WTC11 (cell line): Measurements from ENCODE around the gene TNFRSF13B. TPM values are rescaled to one million over a fixed set of nuclear protein-coding genes. Genes with fewer than 3 reads are reported as not detected.

Experiments used
- ATAC-seq: fragments of 200-7000 bp; cut with Tn5 transposase; 2 replicates; pipeline ENCODE4 v1.10.0; 2021; ENCODE audit warnings: mild to moderate bottlenecking, moderate library complexity
- CTCF ChIA-PET: fragments of 300-600 bp; sonication (Branson Sonifier 250); formaldehyde crosslinking; loops from one replicate; lab custom pipeline; 2021; ENCODE audit warnings: antibody characterized with exemption; lab: Charles Lee
- POLR2A ChIA-PET: fragments of 350-600 bp; sonication (Branson Sonifier 250); formaldehyde crosslinking; loops from one replicate; lab custom pipeline; 2021; ENCODE audit warnings: antibody characterized with exemption; lab: Charles Lee
- DNase-seq: peaks from one replicate; pipeline ENCODE4 v3.0.0; 2021; ENCODE audit warnings: low spot score
- H3K27ac Mint-ChIP-seq: 2 replicates; pipeline ENCODE4 v1.8.0; 2021; ENCODE audit warnings: mixed read lengths
- H3K27me3 Mint-ChIP-seq: 2 replicates; pipeline ENCODE4 v1.8.0; 2021; ENCODE audit warnings: low read depth, mild to moderate bottlenecking, moderate library complexity, mixed read lengths
- H3K36me3 Mint-ChIP-seq: 2 replicates; pipeline ENCODE4 v1.8.0; 2021; ENCODE audit warnings: mixed read lengths
- H3K4me1 Mint-ChIP-seq: 2 replicates; pipeline ENCODE4 v1.8.0; 2022; ENCODE audit warnings: mixed read lengths
- H3K4me3 Mint-ChIP-seq: 2 replicates; pipeline ENCODE4 v1.8.0; 2021; ENCODE audit warnings: mild to moderate bottlenecking, moderate library complexity, mixed read lengths
- H3K9me3 Mint-ChIP-seq: 2 replicates; pipeline ENCODE4 v1.8.0; 2021; ENCODE audit warnings: mixed read lengths
- ATF1 ChIP-seq: sonication (generic); formaldehyde crosslinking; IDR thresholded peaks from 2 replicates; pipeline ENCODE4 v1.8.1; 2023; ENCODE audit warnings: mild to moderate bottlenecking, moderate library complexity, missing genetic modification reagents
- CBFB ChIP-seq: sonication (generic); formaldehyde crosslinking; IDR thresholded peaks from 2 replicates; pipeline ENCODE4 v1.8.1; 2022; ENCODE audit warnings: mild to moderate bottlenecking, low read depth, missing genetic modification reagents
- ESRRA ChIP-seq: sonication (generic); formaldehyde crosslinking; IDR thresholded peaks from 2 replicates; pipeline ENCODE4 v1.8.1; 2022; ENCODE audit warnings: mild to moderate bottlenecking, missing genetic modification reagents, borderline replicate concordance
- FOXP1 ChIP-seq: sonication (generic); formaldehyde crosslinking; IDR thresholded peaks from 2 replicates; pipeline ENCODE4 v1.8.0; 2022; ENCODE audit warnings: missing genetic modification reagents, mild to moderate bottlenecking, moderate library complexity, borderline replicate concordance
- GRHL2 ChIP-seq: fragments of 250-450 bp; sonication (Bioruptor Pico); IDR thresholded peaks from 2 replicates; pipeline ENCODE4 v1.8.0; 2022; ENCODE audit warnings: mild to moderate bottlenecking, moderate library complexity; ENCODE audit not compliant: insufficient replicate concordance, severe bottlenecking
- KAT7 ChIP-seq: sonication (generic); formaldehyde crosslinking; IDR thresholded peaks from 2 replicates; pipeline ENCODE4 v1.8.1; 2023; ENCODE audit warnings: missing genetic modification reagents, mild to moderate bottlenecking, borderline replicate concordance
- NFATC4 ChIP-seq: fragments of 250-450 bp; sonication (Bioruptor Pico); IDR thresholded peaks from 2 replicates; pipeline ENCODE4 v1.9.0; 2021; ENCODE audit warnings: mild to moderate bottlenecking
- NFYB ChIP-seq: sonication (generic); formaldehyde crosslinking; conservative IDR thresholded peaks from 2 replicates; pipeline ENCODE4 v1.8.0; 2022; ENCODE audit warnings: low read depth, missing genetic modification reagents
- OVOL2 ChIP-seq: fragments of 250-450 bp; sonication (Bioruptor Pico); IDR thresholded peaks from 2 replicates; pipeline ENCODE4 v1.9.0; 2021; ENCODE audit warnings: mild to moderate bottlenecking, borderline replicate concordance
- RORB ChIP-seq: fragments of 250-450 bp; sonication (Bioruptor Pico); IDR thresholded peaks from 2 replicates; pipeline ENCODE4 v1.9.0; 2021; ENCODE audit warnings: mild to moderate bottlenecking
- TEAD4 ChIP-seq: sonication (generic); formaldehyde crosslinking; IDR thresholded peaks from 2 replicates; pipeline ENCODE4 v1.8.0; 2022; ENCODE audit warnings: mild to moderate bottlenecking, missing genetic modification reagents
- ZNF138 ChIP-seq: sonication (generic); formaldehyde crosslinking; conservative IDR thresholded peaks from 2 replicates; pipeline ENCODE4 v1.8.1; 2022; ENCODE audit warnings: mild to moderate bottlenecking, moderate library complexity, missing genetic modification reagents
- ZNF232 ChIP-seq: sonication (generic); formaldehyde crosslinking; IDR thresholded peaks from 2 replicates; pipeline ENCODE4 v1.8.0; 2022; ENCODE audit warnings: mild to moderate bottlenecking, missing genetic modification reagents
- ZNF416 ChIP-seq: fragments of 250-450 bp; sonication (Bioruptor Pico); IDR thresholded peaks from 2 replicates; pipeline ENCODE4 v1.9.0; 2021; ENCODE audit warnings: mild to moderate bottlenecking, inconsistent platforms
- ZNF671 ChIP-seq: fragments of 250-450 bp; sonication (Bioruptor Pico); IDR thresholded peaks from 2 replicates; pipeline ENCODE4 v1.8.0; 2021; ENCODE audit warnings: mild to moderate bottlenecking
- total RNA-seq: library from RNA; stranded (reverse); gene quantifications from 3 replicates; pipeline ENCODE4 v1.2.3, GENCODE V29; 2021
- TF ChIP-seq, protein P1 (sequence below): sonication (generic); formaldehyde crosslinking; IDR thresholded peaks from 2 replicates; pipeline ENCODE4 v1.8.0; 2022; ENCODE audit warnings: mild to moderate bottlenecking, missing genetic modification reagents
- TF ChIP-seq, protein P2 (sequence below): sonication (generic); formaldehyde crosslinking; IDR thresholded peaks from 2 replicates; pipeline ENCODE4 v1.8.1; 2022; ENCODE audit warnings: mild to moderate bottlenecking, missing genetic modification reagents, moderate library complexity, borderline replicate concordance
- TF ChIP-seq, protein P3 (sequence below): sonication (generic); formaldehyde crosslinking; IDR thresholded peaks from 2 replicates; pipeline ENCODE4 v1.8.0; 2023; ENCODE audit warnings: missing genetic modification reagents, mild to moderate bottlenecking, borderline replicate concordance
- TF ChIP-seq, protein P4 (sequence below): sonication (generic); formaldehyde crosslinking; IDR thresholded peaks from 2 replicates; pipeline ENCODE4 v1.8.1; 2023; ENCODE audit warnings: mild to moderate bottlenecking, missing genetic modification reagents, moderate library complexity
- TF ChIP-seq, protein P5 (sequence below): fragments of 250-450 bp; sonication (Bioruptor Pico); IDR thresholded peaks from 2 replicates; pipeline ENCODE4 v1.9.0; 2021; ENCODE audit warnings: moderate library complexity, mild to moderate bottlenecking, inconsistent platforms, borderline replicate concordance

TNFRSF13B gene
- total RNA-seq, 1 experiment from 2014 or later = not detected

DNA sequence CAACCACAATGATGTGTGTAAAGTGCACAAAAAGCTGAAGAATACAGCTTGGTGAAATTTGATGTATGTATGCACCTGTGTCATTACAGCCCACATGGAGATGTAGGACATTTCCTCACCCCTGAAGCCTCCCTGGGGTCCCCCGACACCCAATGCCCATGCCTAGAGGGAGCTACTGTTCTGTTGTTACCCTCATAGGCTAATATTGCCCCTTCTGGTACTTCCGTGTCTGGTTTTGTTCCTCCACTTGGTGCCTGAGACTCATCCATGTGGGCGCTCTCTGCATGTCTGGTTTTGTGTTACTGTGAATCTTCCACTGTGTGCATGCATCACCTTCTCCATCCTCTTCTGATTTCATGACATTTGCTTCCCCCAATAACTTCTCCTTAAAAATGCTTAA is 18.6 kb downstream of the TNFRSF13B start:
- CTCF ChIA-PET = no interaction called here
- TF ChIP-seq ZNF138 (CRISPR knock-in tag) (no peak), CBFB (CRISPR knock-in tag) (no peak), OVOL2 (no peak), ZNF232 (no peak)
- TF ChIP-seq, protein P1, sequence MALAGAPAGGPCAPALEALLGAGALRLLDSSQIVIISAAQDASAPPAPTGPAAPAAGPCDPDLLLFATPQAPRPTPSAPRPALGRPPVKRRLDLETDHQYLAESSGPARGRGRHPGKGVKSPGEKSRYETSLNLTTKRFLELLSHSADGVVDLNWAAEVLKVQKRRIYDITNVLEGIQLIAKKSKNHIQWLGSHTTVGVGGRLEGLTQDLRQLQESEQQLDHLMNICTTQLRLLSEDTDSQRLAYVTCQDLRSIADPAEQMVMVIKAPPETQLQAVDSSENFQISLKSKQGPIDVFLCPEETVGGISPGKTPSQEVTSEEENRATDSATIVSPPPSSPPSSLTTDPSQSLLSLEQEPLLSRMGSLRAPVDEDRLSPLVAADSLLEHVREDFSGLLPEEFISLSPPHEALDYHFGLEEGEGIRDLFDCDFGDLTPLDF (CRISPR knock-in tag) = no peak
- TF ChIP-seq, protein P2, sequence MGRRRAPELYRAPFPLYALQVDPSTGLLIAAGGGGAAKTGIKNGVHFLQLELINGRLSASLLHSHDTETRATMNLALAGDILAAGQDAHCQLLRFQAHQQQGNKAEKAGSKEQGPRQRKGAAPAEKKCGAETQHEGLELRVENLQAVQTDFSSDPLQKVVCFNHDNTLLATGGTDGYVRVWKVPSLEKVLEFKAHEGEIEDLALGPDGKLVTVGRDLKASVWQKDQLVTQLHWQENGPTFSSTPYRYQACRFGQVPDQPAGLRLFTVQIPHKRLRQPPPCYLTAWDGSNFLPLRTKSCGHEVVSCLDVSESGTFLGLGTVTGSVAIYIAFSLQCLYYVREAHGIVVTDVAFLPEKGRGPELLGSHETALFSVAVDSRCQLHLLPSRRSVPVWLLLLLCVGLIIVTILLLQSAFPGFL (CRISPR knock-in tag) = no peak
- no peak overlapping the region for H3K4me3 Mint-ChIP-seq
- POLR2A ChIA-PET = no interaction called here
- H3K36me3 Mint-ChIP-seq = peaks cover 7% of the 10 kb centered on the region
- H3K4me1 Mint-ChIP-seq = no peaks in the 10 kb centered on the region
- H3K9me3 Mint-ChIP-seq = peaks cover 10% of the 10 kb centered on the region
- H3K27ac Mint-ChIP-seq = no peak overlapping the region
- DNase-seq (no peak), ATAC-seq (no peak)
- peaks cover 3% of the 10 kb centered on the region for H3K27me3 Mint-ChIP-seq

DNA sequence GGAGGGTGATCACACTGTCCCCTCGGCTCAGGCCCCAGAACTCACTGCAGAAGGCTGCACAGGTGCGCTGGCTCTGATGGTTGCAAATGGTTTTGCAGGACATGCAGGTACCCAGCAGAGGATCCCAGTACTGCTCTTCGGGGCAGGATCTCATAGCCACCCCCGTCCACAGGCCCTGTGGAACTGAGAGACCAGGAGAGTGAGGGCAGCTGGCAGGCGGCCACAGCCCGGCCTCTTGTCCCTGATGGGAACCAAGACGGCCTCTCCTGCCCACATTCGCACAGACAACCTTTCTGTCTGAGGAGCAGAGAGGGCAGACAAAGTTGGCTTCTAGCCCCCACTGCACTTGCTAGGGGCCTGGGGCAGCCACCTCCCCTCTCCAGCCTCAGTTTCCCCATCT is 19.5 kb downstream of the TNFRSF13B start:
- ChIA-PET CTCF (no interaction called here), POLR2A (no interaction called here)
- no peaks in the 10 kb centered on the region; the same call in none of the 2 replicates for H3K4me1 Mint-ChIP-seq
- DNase-seq (no peak), ATAC-seq (no peak)
- H3K27ac Mint-ChIP-seq = no peak overlapping the region
- peaks cover 3% of the 10 kb centered on the region for H3K27me3 Mint-ChIP-seq
- TF ChIP-seq OVOL2 = no peak
- no peak overlapping the region for H3K4me3 Mint-ChIP-seq
- H3K36me3 Mint-ChIP-seq = peaks cover 7% of the 10 kb centered on the region
- peaks cover 17% of the 10 kb centered on the region for H3K9me3 Mint-ChIP-seq

DNA sequence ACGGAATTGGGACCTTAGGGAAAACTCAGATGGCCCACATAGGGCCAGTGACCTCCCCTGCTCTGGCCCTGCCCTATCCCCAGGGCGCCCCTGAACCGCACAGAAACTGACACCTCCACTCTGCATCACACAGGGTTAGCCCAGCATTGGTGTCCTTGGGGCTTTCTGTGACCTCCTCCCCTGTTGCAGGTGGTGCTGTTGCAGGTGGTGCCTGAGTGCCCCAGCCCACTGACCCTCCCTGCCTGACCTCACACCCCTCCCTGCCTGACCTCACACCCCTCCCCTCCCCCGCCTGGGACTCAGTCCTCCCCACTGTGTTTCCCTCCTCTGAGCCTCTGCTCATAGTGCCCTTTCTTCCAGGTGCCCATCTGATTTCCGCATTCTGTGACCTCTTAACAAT is 21.4 kb downstream of the TNFRSF13B start:
- no peak overlapping the region for H3K4me3 Mint-ChIP-seq
- TF ChIP-seq TEAD4 (CRISPR knock-in tag) (no peak), RORB (CRISPR knock-in tag) (no peak), KAT7 (CRISPR knock-in tag) (no peak), ZNF416 (CRISPR knock-in tag) (no peak), FOXP1 (CRISPR knock-in tag) (no peak), GRHL2 (CRISPR knock-in tag) (no peak), NFYB (CRISPR knock-in tag) (no peak), ATF1 (no peak), ZNF671 (CRISPR knock-in tag) (no peak), ESRRA (CRISPR knock-in tag) (no peak), CBFB (CRISPR knock-in tag) (no peak), NFATC4 (CRISPR knock-in tag) (no peak)
- TF ChIP-seq, protein P3, sequence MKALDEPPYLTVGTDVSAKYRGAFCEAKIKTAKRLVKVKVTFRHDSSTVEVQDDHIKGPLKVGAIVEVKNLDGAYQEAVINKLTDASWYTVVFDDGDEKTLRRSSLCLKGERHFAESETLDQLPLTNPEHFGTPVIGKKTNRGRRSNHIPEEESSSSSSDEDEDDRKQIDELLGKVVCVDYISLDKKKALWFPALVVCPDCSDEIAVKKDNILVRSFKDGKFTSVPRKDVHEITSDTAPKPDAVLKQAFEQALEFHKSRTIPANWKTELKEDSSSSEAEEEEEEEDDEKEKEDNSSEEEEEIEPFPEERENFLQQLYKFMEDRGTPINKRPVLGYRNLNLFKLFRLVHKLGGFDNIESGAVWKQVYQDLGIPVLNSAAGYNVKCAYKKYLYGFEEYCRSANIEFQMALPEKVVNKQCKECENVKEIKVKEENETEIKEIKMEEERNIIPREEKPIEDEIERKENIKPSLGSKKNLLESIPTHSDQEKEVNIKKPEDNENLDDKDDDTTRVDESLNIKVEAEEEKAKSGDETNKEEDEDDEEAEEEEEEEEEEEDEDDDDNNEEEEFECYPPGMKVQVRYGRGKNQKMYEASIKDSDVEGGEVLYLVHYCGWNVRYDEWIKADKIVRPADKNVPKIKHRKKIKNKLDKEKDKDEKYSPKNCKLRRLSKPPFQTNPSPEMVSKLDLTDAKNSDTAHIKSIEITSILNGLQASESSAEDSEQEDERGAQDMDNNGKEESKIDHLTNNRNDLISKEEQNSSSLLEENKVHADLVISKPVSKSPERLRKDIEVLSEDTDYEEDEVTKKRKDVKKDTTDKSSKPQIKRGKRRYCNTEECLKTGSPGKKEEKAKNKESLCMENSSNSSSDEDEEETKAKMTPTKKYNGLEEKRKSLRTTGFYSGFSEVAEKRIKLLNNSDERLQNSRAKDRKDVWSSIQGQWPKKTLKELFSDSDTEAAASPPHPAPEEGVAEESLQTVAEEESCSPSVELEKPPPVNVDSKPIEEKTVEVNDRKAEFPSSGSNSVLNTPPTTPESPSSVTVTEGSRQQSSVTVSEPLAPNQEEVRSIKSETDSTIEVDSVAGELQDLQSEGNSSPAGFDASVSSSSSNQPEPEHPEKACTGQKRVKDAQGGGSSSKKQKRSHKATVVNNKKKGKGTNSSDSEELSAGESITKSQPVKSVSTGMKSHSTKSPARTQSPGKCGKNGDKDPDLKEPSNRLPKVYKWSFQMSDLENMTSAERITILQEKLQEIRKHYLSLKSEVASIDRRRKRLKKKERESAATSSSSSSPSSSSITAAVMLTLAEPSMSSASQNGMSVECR (CRISPR knock-in tag) = no peak
- TF ChIP-seq, protein P4, sequence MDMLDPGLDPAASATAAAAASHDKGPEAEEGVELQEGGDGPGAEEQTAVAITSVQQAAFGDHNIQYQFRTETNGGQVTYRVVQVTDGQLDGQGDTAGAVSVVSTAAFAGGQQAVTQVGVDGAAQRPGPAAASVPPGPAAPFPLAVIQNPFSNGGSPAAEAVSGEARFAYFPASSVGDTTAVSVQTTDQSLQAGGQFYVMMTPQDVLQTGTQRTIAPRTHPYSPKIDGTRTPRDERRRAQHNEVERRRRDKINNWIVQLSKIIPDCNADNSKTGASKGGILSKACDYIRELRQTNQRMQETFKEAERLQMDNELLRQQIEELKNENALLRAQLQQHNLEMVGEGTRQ = no peak
- TF ChIP-seq, protein P5, sequence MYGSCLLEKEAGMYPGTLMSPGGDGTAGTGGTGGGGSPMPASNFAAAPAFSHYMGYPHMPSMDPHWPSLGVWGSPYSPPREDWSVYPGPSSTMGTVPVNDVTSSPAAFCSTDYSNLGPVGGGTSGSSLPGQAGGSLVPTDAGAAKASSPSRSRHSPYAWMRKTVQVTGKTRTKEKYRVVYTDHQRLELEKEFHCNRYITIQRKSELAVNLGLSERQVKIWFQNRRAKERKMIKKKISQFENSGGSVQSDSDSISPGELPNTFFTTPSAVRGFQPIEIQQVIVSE (CRISPR knock-in tag) = no peak
- ATAC-seq (no peak), DNase-seq (no peak)
- peaks cover 13% of the 10 kb centered on the region for H3K4me1 Mint-ChIP-seq
- POLR2A ChIA-PET = no interaction called here
- H3K9me3 Mint-ChIP-seq = peaks cover 17% of the 10 kb centered on the region
- H3K36me3 Mint-ChIP-seq = peaks cover 7% of the 10 kb centered on the region
- H3K27ac Mint-ChIP-seq = no peak overlapping the region
- CTCF ChIA-PET = no interaction called here
- no peaks in the 10 kb centered on the region; the same call in 1 of the 2 replicates for H3K27me3 Mint-ChIP-seq
